Colon (tissue), 2 donors: ENCODE results near the gene ROPN1B.

Experiments
- FAIRE-seq: peaks from 2 replicates; lab custom pipeline; 2012; peaks lifted over from hg19 to GRCh38; lab: Jason Lieb, UNC
- donor health status: control.
- donor health status: control.

Gene ROPN1B

GRCh38 chr3:126005951-126006350, 37.0 kb downstream of the ROPN1B start:
- FAIRE-seq = no peak

GRCh38 chr3:126008219-126008618, 39.2 kb downstream of the ROPN1B start:
- no peak for FAIRE-seq

GRCh38 chr3:126009181-126009580, 40.2 kb downstream of the ROPN1B start:
- no peak for FAIRE-seq

GRCh38 chr3:126013751-126014156, 44.8 kb downstream of the ROPN1B start:
- FAIRE-seq = no peak

GRCh38 chr3:126014252-126014651, 45.3 kb downstream of the ROPN1B start:
- FAIRE-seq = no peak

GRCh38 chr3:126015075-126015474, 46.1 kb downstream of the ROPN1B start:
- no peak for FAIRE-seq

GRCh38 chr3:126016616-126017015, 47.6 kb downstream of the ROPN1B start:
- no peak for FAIRE-seq

- no peak for FAIRE-seq
These were observed 48.4 kb downstream of the ROPN1B start for GRCh38 chr3:126017362-126017761.

GRCh38 chr3:126018545-126018944, 49.6 kb downstream of the ROPN1B start:
- no peak for FAIRE-seq

GRCh38 chr3:126018995-126019394, 50.0 kb downstream of the ROPN1B start:
- no peak for FAIRE-seq

GRCh38 chr3:126019683-126020082, 50.7 kb downstream of the ROPN1B start:
- no peak for FAIRE-seq

GRCh38 chr3:126021224-126021623, 52.2 kb downstream of the ROPN1B start:
- no peak for FAIRE-seq

- no peak for FAIRE-seq
These were observed 52.7 kb downstream of the ROPN1B start for GRCh38 chr3:126021702-126022101.

- FAIRE-seq = no peak
These were observed 53.9 kb downstream of the ROPN1B start for GRCh38 chr3:126022741-126023359.

GRCh38 chr3:126023390-126023789, 54.4 kb downstream of the ROPN1B start:
- FAIRE-seq = no peak

- no peak for FAIRE-seq
These were observed 55.3 kb downstream of the ROPN1B start for GRCh38 chr3:126024049-126024854.

GRCh38 chr3:126025116-126025729, 56.2 kb downstream of the ROPN1B start:
- no peak for FAIRE-seq

- FAIRE-seq = no peak
These were observed 56.9 kb downstream of the ROPN1B start for GRCh38 chr3:126025862-126026261.

- no peak for FAIRE-seq
These were observed 57.3 kb downstream of the ROPN1B start for GRCh38 chr3:126026277-126026751.

GRCh38 chr3:126026761-126027160, 57.8 kb downstream of the ROPN1B start:
- FAIRE-seq = no peak

GRCh38 chr3:126028096-126028495, 59.1 kb downstream of the ROPN1B start:
- FAIRE-seq = no peak

GRCh38 chr3:126029241-126029640, 60.3 kb downstream of the ROPN1B start:
- no peak for FAIRE-seq

- FAIRE-seq = no peak
These were observed 61.5 kb downstream of the ROPN1B start for GRCh38 chr3:126030455-126030854.
